ENCODE data around the gene ABCA7.

The ABCA7 gene

DNA sequence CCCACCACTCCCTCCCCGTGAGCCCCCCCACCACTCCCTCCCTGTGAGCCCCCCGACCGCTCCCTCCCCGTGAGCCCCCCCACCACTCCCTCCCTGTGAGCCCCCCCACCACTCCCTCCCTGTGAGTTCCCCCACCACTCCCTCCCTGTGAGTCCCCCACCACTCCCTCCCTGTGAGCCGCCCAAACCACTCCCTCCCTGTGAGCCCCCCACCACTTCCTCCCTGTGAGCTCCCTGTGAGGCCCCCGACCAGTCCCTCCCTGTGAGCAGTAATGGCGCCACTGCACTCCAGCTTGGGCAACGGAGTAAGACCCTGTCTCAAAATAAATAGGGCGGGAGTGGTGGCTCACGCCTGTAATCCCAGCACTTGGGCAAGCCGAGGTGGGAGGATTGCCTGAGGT, 9.9 kb downstream of the ABCA7 start:
- no peak overlapping the region for H3K4me3 ChIP-seq (replicated peaks; ENCODE audit: low read depth, low read length)
- TF ChIP-seq CTCF (IDR thresholded peaks at IDR 0.05; ENCODE audit: low read depth, low read length, missing control alignments): no peak
- DNase-seq (ENCODE audit: extremely low read depth, low read depth): no peak

DNA sequence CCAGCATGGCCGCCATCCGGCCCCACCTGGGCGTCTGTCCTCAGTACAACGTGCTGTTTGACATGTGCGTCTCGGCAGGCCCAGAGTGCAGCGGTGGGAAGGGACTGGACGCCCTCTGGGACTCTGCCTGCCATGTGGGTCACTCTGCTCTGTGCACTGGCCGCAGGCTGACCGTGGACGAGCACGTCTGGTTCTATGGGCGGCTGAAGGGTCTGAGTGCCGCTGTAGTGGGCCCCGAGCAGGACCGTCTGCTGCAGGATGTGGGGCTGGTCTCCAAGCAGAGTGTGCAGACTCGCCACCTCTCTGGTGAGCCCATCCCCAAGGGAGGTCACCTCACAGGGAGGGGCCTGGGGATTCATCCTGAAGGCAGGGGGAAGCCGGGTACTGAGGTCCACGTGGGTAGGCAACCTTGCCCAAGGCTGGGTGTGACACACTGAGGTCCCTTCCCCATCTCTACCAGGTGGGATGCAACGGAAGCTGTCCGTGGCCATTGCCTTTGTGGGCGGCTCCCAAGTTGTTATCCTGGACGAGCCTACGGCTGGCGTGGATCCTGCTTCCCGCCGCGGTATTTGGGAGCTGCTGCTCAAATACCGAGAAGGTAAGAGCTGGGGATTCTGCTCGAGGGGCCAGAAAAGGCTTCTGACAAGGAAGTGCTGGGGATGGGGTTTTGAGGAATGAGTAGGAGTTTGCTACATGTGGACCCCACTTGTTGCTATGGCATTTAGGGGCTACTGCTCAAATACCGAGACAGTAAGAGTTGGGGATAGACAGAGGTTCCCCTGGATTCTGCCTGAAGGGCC, 11.3 kb downstream of the ABCA7 start:
- no peak for TF ChIP-seq CTCF (IDR thresholded peaks at IDR 0.05; ENCODE audit: low read depth, low read length, missing control alignments)
- no peak for DNase-seq (ENCODE audit: extremely low read depth, low read depth)
- no peak overlapping the region for H3K4me3 ChIP-seq (replicated peaks; ENCODE audit: low read depth, low read length)

- no peak for TF ChIP-seq CTCF (IDR thresholded peaks at IDR 0.05; ENCODE audit: low read depth, low read length, missing control alignments)
- no peak overlapping the region for H3K4me3 ChIP-seq (replicated peaks; ENCODE audit: low read depth, low read length)
- DNase-seq (ENCODE audit: extremely low read depth, low read depth): no peak
These were observed 11.9 kb downstream of the ABCA7 start for GRCh38 chr19:1051791-1052190.

- no peak for TF ChIP-seq CTCF (IDR thresholded peaks at IDR 0.05; ENCODE audit: low read depth, low read length, missing control alignments)
- no peak overlapping the region for H3K4me3 ChIP-seq (replicated peaks; ENCODE audit: low read depth, low read length)
- DNase-seq (ENCODE audit: extremely low read depth, low read depth): no peak
These were observed 12.6 kb downstream of the ABCA7 start for GRCh38 chr19:1052349-1052975.

- no peak for TF ChIP-seq CTCF (IDR thresholded peaks at IDR 0.05; ENCODE audit: low read depth, low read length, missing control alignments)
- no peak overlapping the region for H3K4me3 ChIP-seq (replicated peaks; ENCODE audit: low read depth, low read length)
- DNase-seq (ENCODE audit: extremely low read depth, low read depth): no peak
These were observed 13.5 kb downstream of the ABCA7 start for GRCh38 chr19:1053176-1054101.

- no peak for DNase-seq (ENCODE audit: extremely low read depth, low read depth)
- no peak overlapping the region for H3K4me3 ChIP-seq (replicated peaks; ENCODE audit: low read depth, low read length)
- TF ChIP-seq CTCF (IDR thresholded peaks at IDR 0.05; ENCODE audit: low read depth, low read length, missing control alignments): no peak
These were observed 14.5 kb downstream of the ABCA7 start for GRCh38 chr19:1054102-1055027.

All from HFF-Myc (cell line).